CD4-positive, alpha-beta T cell treated with Interleukin-17A for 4 hours (primary cell): ENCODE data around the gene PHF5A.

Experiments used
- DNase-seq: peaks from one replicate; pipeline ENCODE4 v3.0.0-alpha.2; 2020; ENCODE audit warnings: mixed read lengths

PHF5A gene

DNA sequence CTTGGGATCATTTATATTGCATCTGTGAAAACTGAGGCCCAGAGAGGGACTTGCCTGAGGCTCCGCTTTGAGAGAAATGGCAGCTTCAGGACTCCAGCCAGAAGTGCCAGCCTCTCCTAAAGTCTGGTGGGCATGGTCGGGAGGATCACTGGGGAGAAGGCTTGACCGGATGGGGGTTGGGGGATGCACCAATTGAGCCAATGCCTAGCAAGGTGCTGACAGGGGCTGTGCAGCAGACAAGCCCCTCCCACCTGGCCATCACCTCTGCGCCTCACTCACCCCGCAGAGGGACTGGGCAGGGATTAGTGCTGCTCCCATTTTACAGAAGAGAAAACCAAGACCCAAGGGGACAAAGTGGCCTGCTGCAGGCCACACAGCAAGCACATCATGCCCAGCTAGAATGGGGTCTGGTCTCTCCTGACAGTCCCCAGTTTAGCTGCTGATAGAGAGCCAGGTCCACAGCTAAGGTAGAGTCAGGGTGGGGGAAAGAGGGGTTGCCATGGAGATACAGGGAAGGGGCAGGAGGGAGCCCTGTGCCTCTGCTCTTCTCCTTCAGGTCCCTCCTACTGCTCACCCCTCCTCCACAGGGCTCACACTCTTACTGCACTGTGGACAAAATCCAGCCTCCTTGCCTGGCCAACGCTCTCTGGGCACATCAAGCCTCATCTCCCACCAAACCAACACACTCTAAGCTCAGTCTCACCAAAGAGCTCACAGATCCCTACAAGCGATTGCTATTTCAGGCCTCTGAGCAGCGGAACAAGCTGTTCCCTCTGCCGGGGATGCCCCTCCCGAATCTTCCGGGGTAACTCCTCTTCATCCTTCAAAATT is 57.3 kb downstream of the PHF5A start:
- no peak for DNase-seq

DNA sequence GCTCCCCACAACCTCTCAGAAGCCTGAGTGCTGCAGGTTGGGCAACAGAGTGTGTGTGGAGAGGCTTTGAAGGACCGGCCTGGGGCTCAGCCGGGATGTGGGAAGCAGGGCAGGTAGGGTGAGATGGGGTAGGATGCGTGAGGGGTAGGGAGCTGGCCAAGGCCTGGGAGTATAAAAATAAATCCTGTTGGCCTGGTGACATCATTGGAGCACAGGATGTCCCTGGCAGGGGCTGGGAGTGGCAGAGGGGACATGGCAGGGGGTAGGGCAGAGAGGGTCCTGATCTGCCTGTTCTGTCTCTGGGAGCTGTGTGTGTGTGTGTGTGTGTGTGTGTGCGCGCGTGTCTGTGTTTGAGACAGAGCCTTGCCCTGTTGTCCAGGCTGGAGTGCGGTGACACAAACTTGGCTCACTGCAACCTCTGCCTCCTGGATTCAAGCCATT is 58.2 kb downstream of the PHF5A start:
- no peak for DNase-seq
